ENCODE results near the gene ABT1. TPM values are rescaled to one million over a fixed set of nuclear protein-coding genes. Genes with fewer than 3 reads are reported as not detected.

ABT1 gene
- total RNA-seq, 4 donors from 2014 or later: 13.9 to 19.4 (median 17.5) TPM

DNA sequence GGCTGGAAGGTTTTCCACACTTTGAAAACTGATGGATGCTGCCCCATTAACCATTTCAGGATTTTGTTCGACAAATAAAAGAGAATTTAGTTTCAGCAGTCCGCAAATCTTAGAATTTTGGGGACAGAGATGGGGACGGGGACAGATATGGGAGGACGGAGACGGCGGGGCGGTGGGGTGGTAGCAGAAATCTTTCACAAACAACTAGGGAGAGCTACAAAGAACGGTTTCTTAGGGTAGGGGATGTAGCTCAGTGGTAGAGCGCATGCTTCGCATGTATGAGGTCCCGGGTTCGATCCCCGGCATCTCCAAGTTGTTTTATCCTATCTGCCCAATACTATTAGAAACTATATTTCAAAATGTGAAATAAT, 43.5 kb upstream of the ABT1 start:
- TF ChIP-seq POLR2A (IDR thresholded peaks at IDR 0.05) (no peak), POLR2AphosphoS5 (IDR thresholded peaks at IDR 0.05) (no peak), EP300 (IDR thresholded peaks at IDR 0.05) (no peak)
- TF ChIP-seq, protein P1, sequence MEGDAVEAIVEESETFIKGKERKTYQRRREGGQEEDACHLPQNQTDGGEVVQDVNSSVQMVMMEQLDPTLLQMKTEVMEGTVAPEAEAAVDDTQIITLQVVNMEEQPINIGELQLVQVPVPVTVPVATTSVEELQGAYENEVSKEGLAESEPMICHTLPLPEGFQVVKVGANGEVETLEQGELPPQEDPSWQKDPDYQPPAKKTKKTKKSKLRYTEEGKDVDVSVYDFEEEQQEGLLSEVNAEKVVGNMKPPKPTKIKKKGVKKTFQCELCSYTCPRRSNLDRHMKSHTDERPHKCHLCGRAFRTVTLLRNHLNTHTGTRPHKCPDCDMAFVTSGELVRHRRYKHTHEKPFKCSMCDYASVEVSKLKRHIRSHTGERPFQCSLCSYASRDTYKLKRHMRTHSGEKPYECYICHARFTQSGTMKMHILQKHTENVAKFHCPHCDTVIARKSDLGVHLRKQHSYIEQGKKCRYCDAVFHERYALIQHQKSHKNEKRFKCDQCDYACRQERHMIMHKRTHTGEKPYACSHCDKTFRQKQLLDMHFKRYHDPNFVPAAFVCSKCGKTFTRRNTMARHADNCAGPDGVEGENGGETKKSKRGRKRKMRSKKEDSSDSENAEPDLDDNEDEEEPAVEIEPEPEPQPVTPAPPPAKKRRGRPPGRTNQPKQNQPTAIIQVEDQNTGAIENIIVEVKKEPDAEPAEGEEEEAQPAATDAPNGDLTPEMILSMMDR (IDR thresholded peaks at IDR 0.05): no peak
- no peaks in the 10 kb centered on the region for H3K36me3 ChIP-seq
- H3K27me3 ChIP-seq: no peaks in the 10 kb centered on the region
- H3K9me3 ChIP-seq: no peaks in the 10 kb centered on the region
- peak; percentile 82 for ATAC-seq
- peak overlapping the region; percentile 82 to 91 (median 85) for H3K27ac ChIP-seq
- H3K4me3 ChIP-seq: peak overlapping the region; percentile 57 to 93
- peaks cover 0 to 35% (median 3%) of the 10 kb centered on the region in 3 donors for H3K4me1 ChIP-seq
- 2 to 5% methylated on average over 10 to 13 of the region's 13 CpGs for WGBS, 2 donors (ENCODE audit: low coverage in 1 of 2)

DNA sequence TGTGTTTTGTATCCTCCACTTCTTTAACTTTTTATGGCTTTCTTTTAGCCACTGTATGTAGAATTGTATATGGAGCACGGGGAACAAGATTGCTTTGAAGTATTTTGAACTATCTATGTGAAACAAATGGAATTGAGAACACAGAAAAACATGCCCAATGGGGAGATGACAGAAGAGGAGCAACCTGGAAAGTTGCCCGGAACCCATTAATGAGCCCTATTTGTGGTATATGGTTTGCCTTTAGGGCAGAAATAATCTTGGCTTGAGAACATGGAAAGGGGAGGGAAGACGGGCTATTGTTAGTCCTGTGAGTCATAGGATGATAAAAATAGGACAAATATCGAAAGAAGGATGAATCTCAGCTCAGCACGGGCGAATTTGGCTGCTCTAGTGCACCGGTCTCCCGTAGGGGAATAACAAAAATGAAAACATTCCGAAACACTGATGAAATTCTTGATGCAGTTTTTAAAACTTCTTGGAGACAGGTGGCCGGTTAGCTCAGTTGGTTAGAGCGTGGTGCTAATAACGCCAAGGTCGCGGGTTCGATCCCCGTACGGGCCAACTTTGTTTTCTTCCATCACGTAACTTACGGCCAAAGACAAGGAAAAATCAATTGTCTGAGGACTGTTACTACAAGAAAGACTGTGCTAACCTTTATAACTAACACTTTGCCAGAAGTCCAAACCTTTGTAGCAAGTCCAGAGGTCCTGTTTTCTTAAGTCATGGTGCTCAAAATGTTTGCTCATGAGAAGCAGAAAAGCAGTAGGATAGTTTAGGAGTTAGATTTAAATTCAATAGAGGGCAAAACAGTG, 42.9 kb upstream of the ABT1 start:
- no peaks in the 10 kb centered on the region for H3K9me3 ChIP-seq
- no peaks in the 10 kb centered on the region for H3K27me3 ChIP-seq
- peak overlapping the region; percentile 57 to 93 for H3K4me3 ChIP-seq
- H3K36me3 ChIP-seq: no peaks in the 10 kb centered on the region
- peaks cover 0 to 35% (median 3%) of the 10 kb centered on the region in 3 donors for H3K4me1 ChIP-seq
- H3K27ac ChIP-seq: peak overlapping the region; percentile 82 to 91 (median 85)
- peak; percentile 91 for ATAC-seq
- WGBS, 2 donors (ENCODE audit: low coverage in 1 of 2): 1% methylated on average over 19 of the region's 19 CpGs
- peak; percentile 61 for TF ChIP-seq POLR2AphosphoS5 (IDR thresholded peaks at IDR 0.05)
- TF ChIP-seq, protein P1 (IDR thresholded peaks at IDR 0.05): no peak

DNA sequence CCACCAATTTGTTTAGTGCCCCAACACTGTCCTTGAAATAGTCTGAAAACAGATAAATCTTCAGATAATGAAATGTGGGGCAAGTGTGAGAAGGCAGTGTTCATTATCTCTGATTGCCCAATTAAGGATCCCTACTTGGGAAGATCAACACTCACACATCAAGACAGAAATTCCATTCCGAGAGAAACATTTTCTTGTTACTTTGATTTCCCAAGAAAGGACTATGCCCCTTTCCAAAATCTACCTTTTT, 42.4 kb upstream of the ABT1 start:
- Histone ChIP-seq H3K4me3 (peak overlapping the region; percentile 57 to 93), H3K27me3 (no peaks in the 10 kb centered on the region), H3K27ac (peak overlapping the region; percentile 82 to 91 (median 85)), H3K4me1 (peaks cover 0 to 35% (median 3%) of the 10 kb centered on the region in 3 donors), H3K9me3 (no peaks in the 10 kb centered on the region), H3K36me3 (no peaks in the 10 kb centered on the region)
- WGBS, 2 donors (ENCODE audit: low coverage in 1 of 2): 11 to 14% methylated on average over 1 of the region's 1 CpG
- TF ChIP-seq POLR2A (IDR thresholded peaks at IDR 0.05) (no peak), EP300 (IDR thresholded peaks at IDR 0.05) (no peak), POLR2AphosphoS5 (IDR thresholded peaks at IDR 0.05) (no peak)
- TF ChIP-seq, protein P1 (IDR thresholded peaks at IDR 0.05): no peak
- ATAC-seq: no peak

- peak overlapping the region; percentile 82 to 91 (median 85) for H3K27ac ChIP-seq
- 14 to 18% methylated on average over 18 to 27 of the region's 27 CpGs for WGBS, 2 donors (ENCODE audit: low coverage in 1 of 2)
Observed at GRCh38 chr6:26554697-26555504, 41.9 kb upstream of the ABT1 start.

More at GRCh38 chr6:26554697-26555504, 41.9 kb upstream of the ABT1 start:
- TF ChIP-seq, protein P1 (IDR thresholded peaks at IDR 0.05): no peak
- TF ChIP-seq POLR2AphosphoS5 (IDR thresholded peaks at IDR 0.05) (no peak), POLR2A (IDR thresholded peaks at IDR 0.05) (no peak), EP300 (IDR thresholded peaks at IDR 0.05) (no peak)
- peaks cover 0 to 35% (median 3%) of the 10 kb centered on the region in 3 donors for H3K4me1 ChIP-seq
- no peak for ATAC-seq
- H3K27me3 ChIP-seq: no peaks in the 10 kb centered on the region
- H3K4me3 ChIP-seq: peak overlapping the region; percentile 57 to 93
- no peaks in the 10 kb centered on the region for H3K36me3 ChIP-seq
- no peaks in the 10 kb centered on the region for H3K9me3 ChIP-seq
